ENCODE results near the gene IL32.

Gene IL32

GRCh38 chr16:3062553-3062952 lies 2.9 kb upstream of the IL32 start:
- TF ChIP-seq CTCF (IDR thresholded peaks at IDR 0.05; ENCODE audit: borderline replicate concordance, extremely low read depth, low read length, poor library complexity, severe bottlenecking) (no peak), EZH2 (IDR thresholded peaks at IDR 0.05; ENCODE audit: borderline replicate concordance, low read depth, low read length, severe bottlenecking) (no peak)
- no peak for DNase-seq
- H4K20me1 ChIP-seq (ENCODE audit: insufficient read depth, low read length) = peaks cover 7% of the 10 kb centered on the region; the same call in 1 of the 2 replicates
- H3K36me3 ChIP-seq (ENCODE audit: insufficient read depth, low read length) = peaks cover 28% of the 10 kb centered on the region
- no peaks in the 10 kb centered on the region for H3K27me3 ChIP-seq (ENCODE audit: insufficient read depth, low read length, poor library complexity)
- H3K9ac ChIP-seq (ENCODE audit: low read depth, low read length) = no peak overlapping the region
- no peak overlapping the region for H3K4me2 ChIP-seq (ENCODE audit: insufficient read depth, low read length)
- H2AFZ ChIP-seq (ENCODE audit: low read depth, low read length) = no peak overlapping the region
- no peak overlapping the region for H3K4me3 ChIP-seq (ENCODE audit: low read depth in 1 of 2, low read length in 2 of 2)
- H3K27ac ChIP-seq (ENCODE audit: low read length) = no peak overlapping the region
- peaks cover 55% of the 10 kb centered on the region for H3K4me1 ChIP-seq (ENCODE audit: insufficient read depth, low read length)
- ATAC-seq (ENCODE audit: insufficient read depth, low read depth) = no peak
- H3K9me3 ChIP-seq (ENCODE audit: insufficient read depth, low read length, severe bottlenecking) = no peaks in the 10 kb centered on the region
- H3K79me2 ChIP-seq (ENCODE audit: insufficient read depth, low read length) = peaks cover 47% of the 10 kb centered on the region

- no peak for TF ChIP-seq CTCF (IDR thresholded peaks at IDR 0.05; ENCODE audit: borderline replicate concordance, extremely low read depth, low read length, poor library complexity, severe bottlenecking)
- TF ChIP-seq EZH2 (IDR thresholded peaks at IDR 0.05; ENCODE audit: borderline replicate concordance, low read depth, low read length, severe bottlenecking) = no peak
- Histone ChIP-seq H3K4me2 (ENCODE audit: insufficient read depth, low read length) (no peak overlapping the region), H3K9me3 (ENCODE audit: insufficient read depth, low read length, severe bottlenecking) (no peaks in the 10 kb centered on the region), H3K4me3 (ENCODE audit: low read depth in 1 of 2, low read length in 2 of 2) (no peak overlapping the region), H3K79me2 (ENCODE audit: insufficient read depth, low read length) (peaks cover 46% of the 10 kb centered on the region), H3K27ac (ENCODE audit: low read length) (no peak overlapping the region; the same call in 1 of the 2 replicates), H3K36me3 (ENCODE audit: insufficient read depth, low read length) (peaks cover 35% of the 10 kb centered on the region), H2AFZ (ENCODE audit: low read depth, low read length) (no peak overlapping the region), H3K9ac (ENCODE audit: low read depth, low read length) (no peak overlapping the region), H3K4me1 (ENCODE audit: insufficient read depth, low read length) (peaks cover 57% of the 10 kb centered on the region), H3K27me3 (ENCODE audit: insufficient read depth, low read length, poor library complexity) (no peaks in the 10 kb centered on the region), H4K20me1 (ENCODE audit: insufficient read depth, low read length) (peaks cover 5% of the 10 kb centered on the region; the same call in 1 of the 2 replicates)
- no peak for ATAC-seq (ENCODE audit: insufficient read depth, low read depth)
- DNase-seq = no peak
These were observed 1.6 kb upstream of the IL32 start for GRCh38 chr16:3063625-3064386.

DNA sequence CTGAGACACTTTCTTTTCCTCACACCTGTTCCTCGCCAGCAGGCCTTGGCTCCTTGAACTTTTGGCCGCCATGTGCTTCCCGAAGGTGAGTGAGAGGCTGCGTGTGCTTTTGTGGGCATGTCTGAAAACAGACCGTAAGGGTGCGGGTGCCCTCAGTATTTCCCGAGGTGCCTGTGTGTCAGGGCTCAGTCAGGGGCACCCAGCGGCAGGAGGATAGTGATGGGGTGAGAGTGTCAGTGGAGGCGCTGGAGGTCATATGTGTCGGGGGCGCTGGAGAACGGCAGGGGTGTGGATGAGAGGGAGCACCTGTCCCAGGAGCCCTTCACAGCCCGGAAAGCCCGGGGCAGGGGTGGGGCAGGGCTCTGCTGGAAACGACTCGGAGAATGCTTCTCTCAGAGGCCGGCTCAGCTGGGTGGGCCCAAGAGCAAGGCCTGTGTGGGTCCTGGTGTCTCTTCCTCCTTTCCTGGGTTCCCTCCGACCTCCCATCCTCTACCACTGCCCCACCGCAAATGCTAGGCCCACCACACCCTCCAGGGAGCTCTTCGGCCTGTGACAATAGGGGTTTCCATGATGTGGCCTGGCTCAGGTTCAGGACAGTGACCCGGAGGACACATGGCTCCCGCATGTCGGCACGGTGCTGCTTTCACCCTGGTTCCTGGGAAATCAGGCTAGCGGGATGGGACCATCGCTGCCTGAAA lies 451 bp downstream of the IL32 start:
- Histone ChIP-seq H2AFZ (ENCODE audit: low read depth, low read length) (peak overlapping the region; percentile 57; the same call in 1 of the 2 replicates), H3K27ac (ENCODE audit: low read length) (peak overlapping the region; percentile 92), H3K9ac (ENCODE audit: low read depth, low read length) (peak overlapping the region; percentile 66), H3K4me2 (ENCODE audit: insufficient read depth, low read length) (peak overlapping the region; percentile 85), H3K79me2 (ENCODE audit: insufficient read depth, low read length) (peaks cover 43% of the 10 kb centered on the region), H3K27me3 (ENCODE audit: insufficient read depth, low read length, poor library complexity) (no peaks in the 10 kb centered on the region), H3K4me3 (ENCODE audit: low read depth in 1 of 2, low read length in 2 of 2) (peak overlapping the region; percentile 41 to 93), H4K20me1 (ENCODE audit: insufficient read depth, low read length) (peaks cover 5% of the 10 kb centered on the region; the same call in 1 of the 2 replicates), H3K36me3 (ENCODE audit: insufficient read depth, low read length) (peaks cover 42% of the 10 kb centered on the region), H3K4me1 (ENCODE audit: insufficient read depth, low read length) (peaks cover 63% of the 10 kb centered on the region), H3K9me3 (ENCODE audit: insufficient read depth, low read length, severe bottlenecking) (no peaks in the 10 kb centered on the region)
- peak; percentile 57 for ATAC-seq (ENCODE audit: insufficient read depth, low read depth)
- TF ChIP-seq CTCF (IDR thresholded peaks at IDR 0.05; ENCODE audit: borderline replicate concordance, extremely low read depth, low read length, poor library complexity, severe bottlenecking) (no peak), EZH2 (IDR thresholded peaks at IDR 0.05; ENCODE audit: borderline replicate concordance, low read depth, low read length, severe bottlenecking) (no peak)
- DNase-seq = peak; percentile 48
